ENCODE measurements around the gene L3MBTL3. TPM values are rescaled to one million over a fixed set of nuclear protein-coding genes. Genes with fewer than 3 reads are reported as not detected.

The L3MBTL3 gene
- total RNA-seq, 1 experiment from 2014 or later: 31.5 TPM

GRCh38 chr6:130050230-130050629 is 31.8 kb downstream of the L3MBTL3 start:
- H4K20me1 ChIP-seq (ENCODE audit: insufficient read depth): no peaks in the 10 kb centered on the region
- H2AFZ ChIP-seq (ENCODE audit: low read depth, low read length, poor library complexity, severe bottlenecking): no peak overlapping the region
- no peaks in the 10 kb centered on the region for H3K4me1 ChIP-seq (ENCODE audit: control insufficient read depth in 1 of 2, insufficient read depth in 2 of 2, low read length in 2 of 2)
- RAD21 ChIA-PET (ENCODE audit: low non-redundant PET in 1 of 2, low total read pairs in 2 of 2, uncharacterized antibody in 2 of 2, unreplicated experiment in 2 of 2): no interaction called here
- ATAC-seq: no peak
- H3K79me2 ChIP-seq (ENCODE audit: insufficient read depth, low read length): no peaks in the 10 kb centered on the region
- H3K9me2 ChIP-seq (ENCODE audit: insufficient read depth): no peaks in the 10 kb centered on the region
- H3K4me3 ChIP-seq (replicated peaks in 1 of 2; ENCODE audit: low read depth in 1 of 2, low read length in 2 of 2): no peak overlapping the region
- no peak overlapping the region for H3K27ac ChIP-seq (ENCODE audit: low read depth, low read length)
- H3K9ac ChIP-seq (ENCODE audit: low read length): no peak overlapping the region
- H3K27me3 ChIP-seq (ENCODE audit: insufficient read depth, low read length): no peaks in the 10 kb centered on the region
- intact Hi-C loops (cut with micrococcal nuclease): loop anchor here (5.0 kb wide), 1 partner anchor 712 kb away; no protein-coding TSS in a partner anchor
- peaks cover 7 to 29% of the 10 kb centered on the region in 2 experiments; a peak in 3 of 4 replicates for H3K36me3 ChIP-seq (ENCODE audit: control insufficient read depth in 1 of 2, insufficient read depth in 2 of 2, low read length in 2 of 2)
- no peaks in the 10 kb centered on the region for H3K9me3 ChIP-seq (ENCODE audit: control insufficient read depth in 1 of 2, insufficient read depth in 1 of 2, low read depth in 1 of 2, low read length in 2 of 2)
- TF ChIP-seq CEBPB (IDR thresholded peaks at IDR 0.05; ENCODE audit: low read depth) (no peak), ZNF274 (IDR thresholded peaks at IDR 0.05; ENCODE audit: low read depth, low read length) (no peak), EGR1 (IDR thresholded peaks at IDR 0.05; ENCODE audit: low read depth) (no peak), MAX (IDR thresholded peaks at IDR 0.05) (no peak)
- DNase-seq (ENCODE audit: low read depth, low spot score): no peak
- no TSS peak for BruUV-seq (replicated peaks)
- CTCF ChIA-PET: no interaction called here
- H3K4me2 ChIP-seq (ENCODE audit: low read length): no peak overlapping the region
- POLR2A ChIA-PET: no interaction called here

- no peak overlapping the region for H3K27ac ChIP-seq (ENCODE audit: low read depth, low read length)
- H2AFZ ChIP-seq (ENCODE audit: low read depth, low read length, poor library complexity, severe bottlenecking): no peak overlapping the region
- no peaks in the 10 kb centered on the region for H3K9me3 ChIP-seq (ENCODE audit: control insufficient read depth in 1 of 2, insufficient read depth in 1 of 2, low read depth in 1 of 2, low read length in 2 of 2)
- TF ChIP-seq ZBTB33 (IDR thresholded peaks at IDR 0.05; ENCODE audit: extremely low read depth, insufficient replicate concordance, low read length): no peak
- TF ChIP-seq SP1 (IDR thresholded peaks at IDR 0.05; ENCODE audit: low read depth): no peak
- TF ChIP-seq ELF1 (IDR thresholded peaks at IDR 0.05; ENCODE audit: borderline replicate concordance, low read depth): no peak
- no peak for TF ChIP-seq SIN3A (IDR thresholded peaks at IDR 0.05; ENCODE audit: low read depth)
- H3K9ac ChIP-seq (ENCODE audit: low read length): no peak overlapping the region
- H4K20me1 ChIP-seq (ENCODE audit: insufficient read depth): no peaks in the 10 kb centered on the region
- H3K36me3 ChIP-seq (ENCODE audit: control insufficient read depth in 1 of 2, insufficient read depth in 2 of 2, low read length in 2 of 2): peaks cover 12 to 48% of the 10 kb centered on the region in 2 experiments; a peak in 3 of 4 replicates
- POLR2A ChIA-PET: no interaction called here
- no peak overlapping the region for H3K4me3 ChIP-seq (replicated peaks in 1 of 2; ENCODE audit: low read depth in 1 of 2, low read length in 2 of 2)
- H3K4me2 ChIP-seq (ENCODE audit: low read length): no peak overlapping the region
- CTCF ChIA-PET: no interaction called here
- no peaks in the 10 kb centered on the region for H3K27me3 ChIP-seq (ENCODE audit: insufficient read depth, low read length)
- intact Hi-C loops (cut with micrococcal nuclease): loop anchor here (5.0 kb wide), 1 partner anchor 708 kb away; no protein-coding TSS in a partner anchor
- no peaks in the 10 kb centered on the region for H3K9me2 ChIP-seq (ENCODE audit: insufficient read depth)
- no peaks in the 10 kb centered on the region for H3K4me1 ChIP-seq (ENCODE audit: control insufficient read depth in 1 of 2, insufficient read depth in 2 of 2, low read length in 2 of 2)
- ATAC-seq: no peak
- no TSS peak for BruUV-seq (replicated peaks)
- no peaks in the 10 kb centered on the region for H3K79me2 ChIP-seq (ENCODE audit: insufficient read depth, low read length)
- RAD21 ChIA-PET (ENCODE audit: low non-redundant PET in 1 of 2, low total read pairs in 2 of 2, uncharacterized antibody in 2 of 2, unreplicated experiment in 2 of 2): no interaction called here
- no peak for DNase-seq (ENCODE audit: low read depth, low spot score)
Measured at GRCh38 chr6:130054725-130055124, 36.3 kb downstream of the L3MBTL3 start.

All from HCT116 (cell line).